Measurements from ENCODE around the gene RAI1. TPM values are rescaled to one million over a fixed set of nuclear protein-coding genes. Genes with fewer than 3 reads are reported as not detected.

Gene RAI1
- polyA plus RNA-seq, 2 of the 4 experiments (the other 2 are of a cell fraction): 3.5 to 23.8 TPM

- TF ChIP-seq SMC3 (IDR thresholded peaks at IDR 0.05) (no peak), HOXB5 (CRISPR knock-in tag; IDR thresholded peaks at IDR 0.05) (0 out of 2 replicates have a peak, but pooled peaks have one; percentile 12), FOSL2 (IDR thresholded peaks at IDR 0.05) (no peak), FOSL2 (CRISPR knock-in tag; IDR thresholded peaks at IDR 0.05) (peak; percentile 73), HEYL (CRISPR knock-in tag; IDR thresholded peaks at IDR 0.05) (no peak; the same call in 1 of the 2 replicates), HOXB13 (CRISPR knock-in tag; IDR thresholded peaks at IDR 0.05; ENCODE audit: low read depth) (no peak), TP53 (CRISPR knock-in tag; IDR thresholded peaks at IDR 0.05) (peak; percentile 91), HMGXB4 (CRISPR knock-in tag; IDR thresholded peaks at IDR 0.05; ENCODE audit: borderline replicate concordance) (peak; percentile 78; the same call in 1 of the 2 replicates), JUN (IDR thresholded peaks at IDR 0.05) (peak; percentile 98 to 99), ZFP36 (IDR thresholded peaks at IDR 0.05; ENCODE audit: borderline replicate concordance, partially characterized antibody) (peak; percentile 96), FOSB (CRISPR knock-in tag; IDR thresholded peaks at IDR 0.05) (peak; percentile 78), RFX5 (IDR thresholded peaks at IDR 0.05) (peak; percentile 38; the same call in 1 of the 2 replicates), BHLHE40 (IDR thresholded peaks at IDR 0.05; ENCODE audit: low read depth, low read length) (peak; percentile 37; the same call in 1 of the 2 replicates), CTCF (IDR thresholded peaks at IDR 0.05) (0 out of 3 replicates have a peak, but pooled peaks have one; percentile 13), POLR2A (IDR thresholded peaks at IDR 0.05; ENCODE audit: low read length) (peak; percentile 89)
- TF ChIP-seq, protein P1, sequence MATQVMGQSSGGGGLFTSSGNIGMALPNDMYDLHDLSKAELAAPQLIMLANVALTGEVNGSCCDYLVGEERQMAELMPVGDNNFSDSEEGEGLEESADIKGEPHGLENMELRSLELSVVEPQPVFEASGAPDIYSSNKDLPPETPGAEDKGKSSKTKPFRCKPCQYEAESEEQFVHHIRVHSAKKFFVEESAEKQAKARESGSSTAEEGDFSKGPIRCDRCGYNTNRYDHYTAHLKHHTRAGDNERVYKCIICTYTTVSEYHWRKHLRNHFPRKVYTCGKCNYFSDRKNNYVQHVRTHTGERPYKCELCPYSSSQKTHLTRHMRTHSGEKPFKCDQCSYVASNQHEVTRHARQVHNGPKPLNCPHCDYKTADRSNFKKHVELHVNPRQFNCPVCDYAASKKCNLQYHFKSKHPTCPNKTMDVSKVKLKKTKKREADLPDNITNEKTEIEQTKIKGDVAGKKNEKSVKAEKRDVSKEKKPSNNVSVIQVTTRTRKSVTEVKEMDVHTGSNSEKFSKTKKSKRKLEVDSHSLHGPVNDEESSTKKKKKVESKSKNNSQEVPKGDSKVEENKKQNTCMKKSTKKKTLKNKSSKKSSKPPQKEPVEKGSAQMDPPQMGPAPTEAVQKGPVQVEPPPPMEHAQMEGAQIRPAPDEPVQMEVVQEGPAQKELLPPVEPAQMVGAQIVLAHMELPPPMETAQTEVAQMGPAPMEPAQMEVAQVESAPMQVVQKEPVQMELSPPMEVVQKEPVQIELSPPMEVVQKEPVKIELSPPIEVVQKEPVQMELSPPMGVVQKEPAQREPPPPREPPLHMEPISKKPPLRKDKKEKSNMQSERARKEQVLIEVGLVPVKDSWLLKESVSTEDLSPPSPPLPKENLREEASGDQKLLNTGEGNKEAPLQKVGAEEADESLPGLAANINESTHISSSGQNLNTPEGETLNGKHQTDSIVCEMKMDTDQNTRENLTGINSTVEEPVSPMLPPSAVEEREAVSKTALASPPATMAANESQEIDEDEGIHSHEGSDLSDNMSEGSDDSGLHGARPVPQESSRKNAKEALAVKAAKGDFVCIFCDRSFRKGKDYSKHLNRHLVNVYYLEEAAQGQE (IDR thresholded peaks at IDR 0.05): peak; percentile 53; the same call in 1 of the 2 replicates
- TF ChIP-seq, protein P2, sequence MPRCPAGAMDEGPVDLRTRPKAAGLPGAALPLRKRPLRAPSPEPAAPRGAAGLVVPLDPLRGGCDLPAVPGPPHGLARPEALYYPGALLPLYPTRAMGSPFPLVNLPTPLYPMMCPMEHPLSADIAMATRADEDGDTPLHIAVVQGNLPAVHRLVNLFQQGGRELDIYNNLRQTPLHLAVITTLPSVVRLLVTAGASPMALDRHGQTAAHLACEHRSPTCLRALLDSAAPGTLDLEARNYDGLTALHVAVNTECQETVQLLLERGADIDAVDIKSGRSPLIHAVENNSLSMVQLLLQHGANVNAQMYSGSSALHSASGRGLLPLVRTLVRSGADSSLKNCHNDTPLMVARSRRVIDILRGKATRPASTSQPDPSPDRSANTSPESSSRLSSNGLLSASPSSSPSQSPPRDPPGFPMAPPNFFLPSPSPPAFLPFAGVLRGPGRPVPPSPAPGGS (IDR thresholded peaks at IDR 0.05): peak; percentile 96
These were observed 155.1 kb downstream of the RAI1 start (continued) for GRCh38 chr17:17836250-17836817.

- H3K27ac ChIP-seq: peak within 1 kb of the TSS; percentile 98
- H3K4me3 ChIP-seq: peak within 1 kb of the TSS; percentile 85
- POLR2A ChIA-PET: interaction anchor here (0.9 to 5.7 kb wide), 19 partner anchors 10 to 156 kb away, joined by 3 to 105 read pairs (median 10); partner anchors contain the start of genes DRC3, RAI1 and TOM1L2
- no peak for FAIRE-seq
- peaks cover 82% of the 10 kb centered on the region for H3K4me1 ChIP-seq
- H3K4me2 ChIP-seq: peak within 1 kb of the TSS; percentile 93
- H3K9me3 ChIP-seq: no peaks in the 10 kb centered on the region
- peak; percentile 20 to 47 for ATAC-seq
- WGBS (ENCODE audit: missing lambda C conversion rate): 4% methylated on average over 35 of the region's 52 CpGs
- CTCF ChIA-PET: interaction anchor here (0.8 to 22.1 kb wide), 14 partner anchors 9 to 158 kb away, joined by 3 to 402 read pairs (median 4); partner anchors contain the start of gene RAI1
- DNase-seq (ENCODE audit: low read depth in 1 of 2, low spot score in 1 of 2): peak; percentile 80 to 87
- TF ChIP-seq ELK1 (IDR thresholded peaks at IDR 0.05; ENCODE audit: low read depth, low read length) (no peak), NFE2L2 (conservative IDR thresholded peaks at IDR 0.05; ENCODE audit: low read length) (no peak), PHF8 (IDR thresholded peaks at IDR 0.05; ENCODE audit: borderline replicate concordance, low read depth) (no peak), RARB (CRISPR knock-in tag; IDR thresholded peaks at IDR 0.05) (0 out of 2 replicates have a peak, but pooled peaks have one; percentile 58), FOSL2 (IDR thresholded peaks at IDR 0.05) (no peak), FOSL2 (CRISPR knock-in tag; IDR thresholded peaks at IDR 0.05) (no peak)
- TF ChIP-seq, protein P3, sequence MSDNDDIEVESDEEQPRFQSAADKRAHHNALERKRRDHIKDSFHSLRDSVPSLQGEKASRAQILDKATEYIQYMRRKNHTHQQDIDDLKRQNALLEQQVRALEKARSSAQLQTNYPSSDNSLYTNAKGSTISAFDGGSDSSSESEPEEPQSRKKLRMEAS (IDR thresholded peaks at IDR 0.05): no peak
- TF ChIP-seq, protein P1 (IDR thresholded peaks at IDR 0.05): 0 out of 2 replicates have a peak, but pooled peaks have one; percentile 1
These were observed 155.6 kb downstream of the RAI1 start, which contains the start of gene SREBF1 for GRCh38 chr17:17836818-17837379. Gene SREBF1, minus strand, starts transcription at chr17:17836986. Its CDS starts 169 bp downstream, at chr17:17836817.

Data from A549 (cell line).